ENCODE measurements around the gene ZNF256. TPM values are rescaled to one million over a fixed set of nuclear protein-coding genes. Genes with fewer than 3 reads are reported as not detected.
A peak's percentile ranks its signal among the peaks of the same experiment; 100 is the strongest.

Gene ZNF256
- total RNA-seq, result 1 to 10 TPM; 8.8 to 8.9 TPM

- H3K36me3 Mint-ChIP-seq (ENCODE audit: low read depth), result peaks cover 44% of the 10 kb centered on the region
- ChIA-PET CTCF (no interaction called here), POLR2A (no interaction called here)
- peak within 1 kb of the TSS; percentile 96 for H3K27ac Mint-ChIP-seq
- peak within 1 kb of the TSS; percentile 94 for H3K4me3 Mint-ChIP-seq
- H3K27me3 Mint-ChIP-seq (ENCODE audit: low read depth), result no peaks in the 10 kb centered on the region
- DNase-seq, result peak; percentile 95
- peaks cover 17% of the 10 kb centered on the region for H3K4me1 Mint-ChIP-seq (ENCODE audit: low read depth)
- peaks cover 31% of the 10 kb centered on the region for H3K9me3 Mint-ChIP-seq (ENCODE audit: insufficient read depth)
- peak; percentile 96 for ATAC-seq
Measured at GRCh38 chr19:57947419-57948134, at the start of gene ZNF256. TSS of gene ZNF256 (minus strand) at chr19:57947706. CDS start at chr19:57947474, 232 bp downstream.

DNA sequence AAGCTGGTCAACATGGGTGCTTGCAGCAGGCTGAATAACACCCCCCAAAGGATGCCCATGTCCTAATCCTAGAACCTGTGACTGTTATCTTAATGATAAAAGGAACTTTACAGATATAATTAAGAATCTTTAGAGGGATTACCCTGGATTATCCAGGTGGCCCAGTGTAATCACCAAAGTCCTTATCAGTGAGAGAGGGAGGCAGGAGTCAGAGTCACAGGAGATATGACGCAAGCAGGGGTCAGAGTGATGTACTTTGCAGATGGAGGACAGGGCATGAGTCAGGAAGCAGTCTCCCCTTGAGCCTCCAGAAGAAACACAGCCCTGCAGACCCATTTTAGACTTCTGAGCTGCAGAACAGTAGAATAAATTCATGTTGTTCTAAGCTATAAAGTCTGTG, 45.3 kb upstream of the ZNF256 start:
- H3K27ac Mint-ChIP-seq, result no peak overlapping the region
- ATAC-seq, result no peak
- POLR2A ChIA-PET, result no interaction called here
- CTCF ChIA-PET, result no interaction called here
- H3K27me3 Mint-ChIP-seq (ENCODE audit: low read depth), result no peaks in the 10 kb centered on the region
- H3K4me1 Mint-ChIP-seq (ENCODE audit: low read depth), result no peaks in the 10 kb centered on the region
- peaks cover 51% of the 10 kb centered on the region for H3K9me3 Mint-ChIP-seq (ENCODE audit: insufficient read depth)
- no peak for DNase-seq
- peaks cover 71% of the 10 kb centered on the region for H3K36me3 Mint-ChIP-seq (ENCODE audit: low read depth)
- no peak overlapping the region for H3K4me3 Mint-ChIP-seq

- Mint-ChIP-seq H3K27ac (no peak overlapping the region), H3K36me3 (ENCODE audit: low read depth) (peaks cover 76% of the 10 kb centered on the region), H3K4me1 (ENCODE audit: low read depth) (no peaks in the 10 kb centered on the region), H3K9me3 (ENCODE audit: insufficient read depth) (peaks cover 83% of the 10 kb centered on the region), H3K4me3 (no peak overlapping the region), H3K27me3 (ENCODE audit: low read depth) (no peaks in the 10 kb centered on the region)
- POLR2A ChIA-PET, result no interaction called here
- no peak for DNase-seq
- CTCF ChIA-PET, result no interaction called here
- no peak for ATAC-seq
Measured at GRCh38 chr19:57978586-57979289, 31.2 kb upstream of the ZNF256 start.

- POLR2A ChIA-PET, result no interaction called here
- no peak within 1 kb of the TSS for H3K27ac Mint-ChIP-seq
- H3K36me3 Mint-ChIP-seq (ENCODE audit: low read depth), result peaks cover 43% of the 10 kb centered on the region
- H3K4me3 Mint-ChIP-seq, result no peak within 1 kb of the TSS
- CTCF ChIA-PET, result no interaction called here
- no peaks in the 10 kb centered on the region for H3K4me1 Mint-ChIP-seq (ENCODE audit: low read depth)
- H3K27me3 Mint-ChIP-seq (ENCODE audit: low read depth), result no peaks in the 10 kb centered on the region
- no peak for DNase-seq
- H3K9me3 Mint-ChIP-seq (ENCODE audit: insufficient read depth), result peaks cover 69% of the 10 kb centered on the region
- no peak for ATAC-seq
Measured at GRCh38 chr19:57974434-57974833, 26.9 kb upstream of the ZNF256 start, which contains the start of gene C19orf18. TSS of gene C19orf18 (minus strand) at chr19:57974534. CDS start at chr19:57974432, 102 bp downstream.

DNA sequence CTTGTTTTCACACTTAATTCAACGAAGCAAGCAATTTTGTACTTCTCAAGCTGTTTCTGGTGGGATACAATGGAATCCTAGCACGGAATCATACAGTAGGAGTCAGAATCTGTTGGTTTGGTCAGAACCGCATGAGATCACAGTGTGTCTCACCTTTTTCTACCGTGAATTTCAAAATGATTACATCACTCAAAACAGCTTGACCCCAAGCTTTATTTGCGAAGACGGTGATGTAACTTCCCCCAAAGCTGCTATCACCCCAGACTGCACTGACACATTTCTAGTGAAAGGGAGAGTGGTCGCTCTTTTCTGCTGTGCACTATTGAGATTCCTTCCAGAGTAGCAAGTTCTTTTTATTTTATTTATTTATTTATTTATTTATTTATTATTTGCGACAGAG, 17.3 kb upstream of the ZNF256 start:
- Mint-ChIP-seq H3K4me3 (no peak overlapping the region), H3K4me1 (ENCODE audit: low read depth) (no peaks in the 10 kb centered on the region), H3K36me3 (ENCODE audit: low read depth) (peaks cover 10% of the 10 kb centered on the region), H3K27me3 (ENCODE audit: low read depth) (no peaks in the 10 kb centered on the region), H3K27ac (no peak overlapping the region), H3K9me3 (ENCODE audit: insufficient read depth) (peaks cover 38% of the 10 kb centered on the region)
- DNase-seq (no peak), ATAC-seq (no peak)
- ChIA-PET CTCF (no interaction called here), POLR2A (no interaction called here)

GRCh38 chr19:57961785-57962184, 14.3 kb upstream of the ZNF256 start:
- H3K4me3 Mint-ChIP-seq, result no peak overlapping the region
- no peaks in the 10 kb centered on the region for H3K4me1 Mint-ChIP-seq (ENCODE audit: low read depth)
- ChIA-PET POLR2A (no interaction called here), CTCF (no interaction called here)
- H3K9me3 Mint-ChIP-seq (ENCODE audit: insufficient read depth), result peaks cover 39% of the 10 kb centered on the region
- peaks cover 5% of the 10 kb centered on the region for H3K36me3 Mint-ChIP-seq (ENCODE audit: low read depth)
- no peak for DNase-seq
- no peak for ATAC-seq
- no peaks in the 10 kb centered on the region for H3K27me3 Mint-ChIP-seq (ENCODE audit: low read depth)
- H3K27ac Mint-ChIP-seq, result no peak overlapping the region

GRCh38 chr19:57954996-57955395, 7.5 kb upstream of the ZNF256 start:
- ChIA-PET POLR2A (no interaction called here), CTCF (no interaction called here)
- Mint-ChIP-seq H3K4me3 (no peak overlapping the region), H3K27ac (no peak overlapping the region), H3K9me3 (ENCODE audit: insufficient read depth) (peaks cover 27% of the 10 kb centered on the region), H3K36me3 (ENCODE audit: low read depth) (peaks cover 2% of the 10 kb centered on the region), H3K27me3 (ENCODE audit: low read depth) (no peaks in the 10 kb centered on the region), H3K4me1 (ENCODE audit: low read depth) (no peaks in the 10 kb centered on the region)
- no peak for DNase-seq
- ATAC-seq, result no peak

DNA sequence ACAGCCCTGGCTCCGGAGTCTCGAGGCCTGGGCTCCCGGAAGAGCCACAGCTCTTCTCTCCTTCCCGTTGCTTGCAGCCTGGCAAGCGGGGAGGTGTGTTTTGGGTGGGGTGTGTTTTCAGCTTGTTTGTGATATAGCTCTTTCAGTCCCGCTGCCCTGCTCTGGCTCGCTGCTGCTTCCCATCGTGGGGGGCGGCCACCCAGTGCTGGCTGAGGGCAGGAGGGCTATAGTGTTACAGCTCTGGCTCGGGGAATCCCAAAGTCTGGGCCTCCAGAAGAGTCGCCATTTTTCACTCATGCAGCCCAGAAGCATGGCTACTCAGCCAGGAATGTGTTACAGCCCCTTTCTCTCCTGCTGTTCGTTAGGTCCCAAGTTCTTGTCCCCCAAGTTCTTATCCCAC, 2.2 kb upstream of the ZNF256 start:
- ATAC-seq (no peak), DNase-seq (no peak)
- ChIA-PET POLR2A (no interaction called here), CTCF (no interaction called here)
- Mint-ChIP-seq H3K27me3 (ENCODE audit: low read depth) (no peaks in the 10 kb centered on the region), H3K4me3 (no peak overlapping the region), H3K4me1 (ENCODE audit: low read depth) (peaks cover 17% of the 10 kb centered on the region), H3K36me3 (ENCODE audit: low read depth) (peaks cover 25% of the 10 kb centered on the region), H3K9me3 (ENCODE audit: insufficient read depth) (peaks cover 24% of the 10 kb centered on the region), H3K27ac (no peak overlapping the region)

GRCh38 chr19:57949296-57949695, 1.8 kb upstream of the ZNF256 start:
- Mint-ChIP-seq H3K36me3 (ENCODE audit: low read depth) (peaks cover 29% of the 10 kb centered on the region), H3K4me3 (no peak overlapping the region), H3K9me3 (ENCODE audit: insufficient read depth) (peaks cover 20% of the 10 kb centered on the region), H3K27me3 (ENCODE audit: low read depth) (no peaks in the 10 kb centered on the region), H3K4me1 (ENCODE audit: low read depth) (peaks cover 17% of the 10 kb centered on the region), H3K27ac (no peak overlapping the region)
- no peak for DNase-seq
- ChIA-PET POLR2A (no interaction called here), CTCF (no interaction called here)
- ATAC-seq, result no peak

GRCh38 chr19:57947088-57947418, 453 bp downstream of the ZNF256 start:
- peak overlapping the region; percentile 96 for H3K27ac Mint-ChIP-seq
- no peaks in the 10 kb centered on the region for H3K27me3 Mint-ChIP-seq (ENCODE audit: low read depth)
- ChIA-PET CTCF (no interaction called here), POLR2A (no interaction called here)
- peaks cover 17% of the 10 kb centered on the region for H3K4me1 Mint-ChIP-seq (ENCODE audit: low read depth)
- peaks cover 36% of the 10 kb centered on the region for H3K9me3 Mint-ChIP-seq (ENCODE audit: insufficient read depth)
- peak overlapping the region; percentile 94 for H3K4me3 Mint-ChIP-seq
- DNase-seq (peak; percentile 23), ATAC-seq (peak; percentile 23)
- peaks cover 50% of the 10 kb centered on the region for H3K36me3 Mint-ChIP-seq (ENCODE audit: low read depth)

DNA sequence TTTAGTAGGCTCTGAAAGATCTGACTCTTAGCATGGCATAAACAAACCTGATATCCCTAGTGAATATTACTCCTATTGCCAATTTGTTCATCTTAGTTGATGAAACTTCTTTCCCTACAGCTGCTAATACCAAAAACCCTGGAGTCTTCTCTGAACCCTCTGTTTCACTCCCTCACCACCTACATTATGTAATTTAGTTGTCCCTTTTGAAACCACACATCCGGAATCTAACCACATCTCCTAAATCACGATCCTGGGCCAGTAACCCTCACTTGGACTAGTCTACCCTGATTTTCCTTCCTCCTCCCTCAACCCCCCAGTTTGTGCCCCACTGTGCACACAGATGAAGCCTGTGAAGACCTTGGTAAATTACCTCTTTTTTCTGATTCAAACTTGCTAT, 1.2 kb downstream of the ZNF256 start:
- ATAC-seq (no peak), DNase-seq (no peak)
- no peaks in the 10 kb centered on the region for H3K27me3 Mint-ChIP-seq (ENCODE audit: low read depth)
- POLR2A ChIA-PET, result no interaction called here
- CTCF ChIA-PET, result no interaction called here
- peak overlapping the region; percentile 96 for H3K27ac Mint-ChIP-seq
- H3K4me1 Mint-ChIP-seq (ENCODE audit: low read depth), result peaks cover 17% of the 10 kb centered on the region
- H3K9me3 Mint-ChIP-seq (ENCODE audit: insufficient read depth), result peaks cover 37% of the 10 kb centered on the region
- H3K4me3 Mint-ChIP-seq, result peak overlapping the region; percentile 94
- H3K36me3 Mint-ChIP-seq (ENCODE audit: low read depth), result peaks cover 57% of the 10 kb centered on the region

GRCh38 chr19:57941593-57941992, 5.9 kb downstream of the ZNF256 start:
- POLR2A ChIA-PET, result no interaction called here
- Mint-ChIP-seq H3K9me3 (ENCODE audit: insufficient read depth) (peaks cover 40% of the 10 kb centered on the region), H3K36me3 (ENCODE audit: low read depth) (peaks cover 81% of the 10 kb centered on the region), H3K27ac (no peak overlapping the region), H3K4me3 (no peak overlapping the region), H3K27me3 (ENCODE audit: low read depth) (no peaks in the 10 kb centered on the region), H3K4me1 (ENCODE audit: low read depth) (peaks cover 11% of the 10 kb centered on the region)
- DNase-seq (no peak), ATAC-seq (no peak)
- CTCF ChIA-PET, result interaction anchor here (0.8 kb wide), 1 partner anchor 25 kb away, joined by 3 read pairs; no protein-coding TSS in a partner anchor

All from activated CD8-positive, alpha-beta T cell treated with anti-CD3 and anti-CD28 coated beads, Interleukin-2, amount 10 ng/mL, durations not matched to agents 7 days and 5 days (primary cell).